RPMI7951 (cell line): ENCODE data around the gene LETM1. TPM values are rescaled to one million over a fixed set of nuclear protein-coding genes. Genes with fewer than 3 reads are reported as not detected.

ENCODE experiments used
- DNase-seq: peaks from one replicate; pipeline ENCODE4 v3.0.0-alpha.2; 2012; ENCODE audit warnings: low read depth
- total RNA-seq: library from RNA; depleted of rRNA; stranded (reverse); fragments of >200 nt; shearing (Covaris generic); gene quantifications from 2 replicates; pipeline ENCODE4 v1.2.3, GENCODE V29; 2014; rRNA removed

Gene LETM1
- total RNA-seq: 14.9 and 23.2 TPM in 2 replicates

GRCh38 chr4:1856071-1856942 is at the start of gene LETM1:
Gene LETM1, minus strand, starts transcription at chr4:1856156. Its CDS starts 206 bp downstream, at chr4:1855950.
- peak; percentile 89 for DNase-seq

DNA sequence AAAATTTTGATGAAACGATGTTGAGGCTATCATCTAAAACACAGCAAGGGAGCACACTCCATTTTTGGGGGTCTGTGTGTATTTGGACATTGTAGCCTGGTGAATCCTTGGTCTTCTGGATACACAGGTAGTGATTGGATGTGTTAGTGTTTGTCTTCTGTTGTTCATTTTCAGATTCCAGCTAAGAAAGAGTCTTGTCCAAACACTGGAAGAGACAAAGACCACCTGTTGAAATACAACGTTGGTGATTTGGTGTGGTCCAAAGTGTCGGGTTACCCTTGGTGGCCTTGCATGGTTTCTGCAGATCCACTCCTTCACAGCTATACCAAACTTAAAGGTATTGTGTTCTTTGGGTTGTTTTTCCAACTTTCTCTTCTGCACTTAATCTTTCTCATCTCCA is 48.1 kb upstream of the LETM1 start:
- no peak for DNase-seq

DNA sequence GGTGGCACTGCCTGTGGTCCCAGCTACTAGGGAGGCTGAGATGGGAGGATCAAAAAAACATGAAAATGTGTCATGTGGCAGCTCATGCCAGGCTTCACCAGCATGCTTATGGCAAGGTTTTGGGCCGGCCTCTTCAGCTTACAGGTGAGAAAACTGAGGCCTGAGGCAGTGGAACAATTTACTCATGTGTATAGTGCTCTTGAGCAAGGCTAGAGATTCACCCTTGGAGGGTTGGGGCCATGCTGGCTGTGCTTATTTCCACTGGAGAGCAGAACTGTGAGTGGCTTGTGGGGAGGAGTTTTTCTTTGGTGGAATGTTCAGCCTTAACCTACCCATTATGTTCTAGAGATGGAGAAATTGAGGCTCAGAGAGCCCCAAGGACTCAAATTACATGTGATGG is 47.1 kb upstream of the LETM1 start:
- DNase-seq: no peak

DNA sequence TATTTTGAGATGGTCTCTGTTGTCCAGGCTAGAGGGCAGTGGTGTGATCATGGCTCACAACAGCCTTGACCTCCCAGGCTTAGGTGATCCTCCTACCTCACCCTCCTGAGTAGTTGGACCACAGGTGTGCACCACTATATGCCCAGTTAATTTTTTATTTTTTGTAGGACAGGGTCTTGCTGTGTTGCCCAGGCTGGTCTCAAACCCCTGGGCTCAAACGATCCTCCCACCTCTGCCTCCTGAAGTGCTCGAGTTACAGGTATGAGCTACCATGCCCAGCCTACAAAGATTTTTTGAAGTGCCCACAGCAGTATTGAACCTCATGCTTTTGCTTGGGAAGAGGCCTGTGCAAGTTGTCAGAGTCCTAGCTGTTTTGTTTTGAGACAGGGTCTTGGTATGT is 46.3 kb upstream of the LETM1 start:
- DNase-seq: no peak

GRCh38 chr4:1901127-1901526 is 45.2 kb upstream of the LETM1 start:
- DNase-seq: no peak

DNA sequence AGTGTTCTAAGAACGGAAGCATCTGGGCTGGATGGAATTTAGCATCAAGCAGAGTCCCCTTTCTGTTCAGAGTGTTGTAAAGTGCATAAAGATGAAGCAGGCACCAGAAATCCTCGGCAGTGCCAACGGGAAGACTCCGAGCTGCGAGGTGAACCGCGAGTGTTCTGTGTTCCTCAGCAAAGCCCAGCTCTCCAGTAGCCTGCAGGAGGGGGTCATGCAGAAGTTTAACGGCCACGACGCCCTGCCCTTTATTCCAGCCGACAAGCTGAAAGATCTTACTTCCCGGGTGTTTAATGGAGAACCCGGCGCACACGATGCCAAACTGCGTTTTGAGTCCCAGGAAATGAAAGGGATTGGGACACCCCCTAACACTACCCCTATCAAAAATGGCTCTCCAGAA is 44.7 kb upstream of the LETM1 start:
- no peak for DNase-seq

DNA sequence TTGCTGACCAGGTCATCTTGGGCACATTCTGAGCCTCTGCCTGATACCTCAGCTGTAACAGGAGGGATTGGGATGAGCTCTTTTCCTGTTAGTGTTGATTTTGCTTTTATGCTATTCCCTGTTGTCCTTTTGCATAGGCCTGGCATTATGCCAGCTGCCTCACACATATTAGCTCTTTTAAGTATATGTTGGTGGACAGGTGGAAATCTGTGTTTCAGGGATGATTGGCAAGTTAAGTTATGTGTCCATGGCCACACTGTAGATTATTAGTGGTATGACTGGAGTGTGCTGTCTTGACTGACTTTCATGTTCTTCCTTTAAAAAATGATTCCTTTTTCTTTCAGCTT is 44.1 kb upstream of the LETM1 start:
- no peak for DNase-seq

- peak; percentile 65 for DNase-seq
Observed at GRCh38 chr4:1899149-1900086, 43.5 kb upstream of the LETM1 start.

DNA sequence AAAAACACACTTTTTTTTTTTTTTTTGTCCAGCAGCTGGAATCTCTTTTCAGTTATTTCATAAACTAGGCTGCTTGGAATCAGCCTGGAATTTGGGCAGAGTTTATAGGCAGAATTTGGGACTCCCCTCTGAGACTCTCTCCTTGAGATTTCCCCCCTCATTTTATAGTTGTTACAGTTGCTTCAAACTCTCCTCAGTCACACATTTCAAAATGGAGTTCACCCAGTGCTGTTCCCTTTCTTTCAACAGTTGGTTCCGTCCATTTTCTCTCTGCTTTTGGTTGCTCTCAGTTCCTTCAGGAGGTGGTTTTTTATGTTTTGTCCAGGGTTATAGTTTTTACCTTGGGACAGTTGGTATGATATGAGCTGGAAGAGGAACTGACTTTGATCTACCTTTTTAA is 42.7 kb upstream of the LETM1 start:
- no peak for DNase-seq

GRCh38 chr4:1898007-1898406 is 42.1 kb upstream of the LETM1 start:
- DNase-seq: no peak

DNA sequence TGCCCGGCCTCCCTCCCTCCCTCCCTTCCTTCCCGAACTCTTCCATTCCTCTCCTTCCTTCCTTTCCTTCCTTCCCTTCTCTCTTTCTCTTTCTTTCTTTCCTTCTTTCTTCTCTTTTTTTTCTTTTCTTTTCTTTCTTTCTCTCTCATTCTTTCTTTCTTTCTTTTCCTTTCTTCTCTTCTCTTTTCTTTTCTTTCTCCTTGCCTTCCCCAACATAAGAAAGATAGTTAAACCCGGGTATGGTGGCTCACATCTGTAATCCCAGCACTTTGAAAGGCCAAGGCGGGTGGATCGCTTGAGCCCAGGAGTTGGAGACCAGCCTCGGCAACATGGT is 40.7 kb upstream of the LETM1 start:
- no peak for DNase-seq

DNA sequence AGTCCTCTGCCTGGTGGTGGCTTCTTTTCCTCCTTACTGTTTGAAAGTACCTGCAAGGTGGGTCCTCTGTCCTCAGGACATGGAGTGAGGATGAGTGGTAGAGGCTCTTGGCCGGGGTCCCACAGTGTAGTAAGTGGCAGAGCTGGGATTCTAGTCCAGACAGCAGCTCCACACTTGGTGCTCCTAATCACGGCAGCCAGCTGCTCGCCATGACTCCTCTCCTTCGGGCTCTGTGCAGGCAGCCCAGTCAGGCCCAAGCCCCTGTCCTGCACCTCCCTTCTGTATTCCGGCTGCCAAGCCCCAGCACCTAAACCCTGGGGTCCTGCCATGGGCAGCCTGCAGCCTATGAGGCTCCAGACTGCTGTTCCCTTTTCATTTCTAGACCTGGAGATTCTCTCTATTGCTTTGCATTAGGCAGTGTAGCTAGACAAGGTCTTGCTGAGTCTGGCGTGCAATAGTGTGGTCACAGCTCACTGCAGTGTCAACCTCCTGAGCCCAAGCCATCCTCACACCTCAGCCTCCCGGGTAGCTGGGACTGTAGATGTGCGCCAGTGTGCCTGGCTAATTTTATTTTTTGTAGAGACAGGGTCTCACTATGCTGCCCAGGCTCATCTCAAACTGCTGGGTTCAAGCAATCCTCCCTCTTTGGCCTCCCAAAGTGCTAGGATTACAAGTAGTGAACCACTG is 40.2 kb upstream of the LETM1 start:
- DNase-seq: no peak

DNA sequence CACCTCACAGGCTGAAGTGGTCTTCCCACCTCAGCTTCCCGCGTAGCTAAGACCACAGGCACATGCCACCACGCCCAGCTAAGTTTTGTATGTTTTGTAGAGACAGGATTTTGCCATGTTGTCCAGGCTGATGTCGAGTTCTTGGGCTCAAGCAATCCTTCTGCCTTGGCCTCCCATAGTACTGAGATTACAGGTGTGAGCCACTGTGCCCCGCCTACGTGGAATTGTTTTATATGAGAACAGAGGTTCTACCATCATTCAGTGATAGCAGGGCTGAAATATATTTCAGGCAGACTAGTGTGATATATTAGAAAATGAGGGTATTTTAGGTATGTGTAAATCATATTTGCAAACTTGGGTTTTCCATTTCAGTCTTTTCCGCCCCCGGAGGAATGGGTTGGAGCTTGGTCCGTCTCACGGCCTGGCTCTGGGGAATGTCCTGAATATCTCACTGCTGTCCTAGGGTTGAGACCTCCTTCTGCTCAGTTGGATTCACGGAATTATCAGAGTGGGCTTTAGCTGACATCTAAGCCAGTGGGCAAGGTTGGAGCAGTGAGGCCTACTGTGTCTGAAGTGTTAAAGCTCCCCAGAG is 35.1 kb upstream of the LETM1 start:
- DNase-seq: no peak

- DNase-seq: no peak
Observed at GRCh38 chr4:1887052-1887451, 31.1 kb upstream of the LETM1 start.

GRCh38 chr4:1885414-1885813 is 29.5 kb upstream of the LETM1 start:
- DNase-seq: no peak

- DNase-seq: no peak
Observed at GRCh38 chr4:1883583-1883982, 27.6 kb upstream of the LETM1 start.

GRCh38 chr4:1882850-1883271 is 26.9 kb upstream of the LETM1 start:
- no peak for DNase-seq

DNA sequence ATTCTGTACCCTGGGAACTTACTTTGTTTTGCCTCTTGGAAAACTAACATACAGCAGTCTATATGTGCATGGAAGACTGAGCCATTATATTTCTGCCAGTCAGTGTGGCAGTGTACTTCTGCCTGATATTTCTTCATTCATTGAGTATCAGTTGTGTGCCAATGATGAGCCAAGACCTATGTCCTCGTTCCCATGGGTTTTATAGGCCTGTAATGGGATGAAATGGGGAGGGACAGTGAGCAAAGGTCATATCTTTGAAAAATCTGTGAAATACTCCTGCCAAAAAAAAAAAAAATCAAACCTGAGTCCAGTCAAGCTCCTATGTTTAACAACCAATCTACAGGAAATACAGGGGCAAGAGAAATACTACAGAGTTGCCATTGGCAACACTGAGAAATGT is 24.4 kb upstream of the LETM1 start:
- no peak for DNase-seq

DNA sequence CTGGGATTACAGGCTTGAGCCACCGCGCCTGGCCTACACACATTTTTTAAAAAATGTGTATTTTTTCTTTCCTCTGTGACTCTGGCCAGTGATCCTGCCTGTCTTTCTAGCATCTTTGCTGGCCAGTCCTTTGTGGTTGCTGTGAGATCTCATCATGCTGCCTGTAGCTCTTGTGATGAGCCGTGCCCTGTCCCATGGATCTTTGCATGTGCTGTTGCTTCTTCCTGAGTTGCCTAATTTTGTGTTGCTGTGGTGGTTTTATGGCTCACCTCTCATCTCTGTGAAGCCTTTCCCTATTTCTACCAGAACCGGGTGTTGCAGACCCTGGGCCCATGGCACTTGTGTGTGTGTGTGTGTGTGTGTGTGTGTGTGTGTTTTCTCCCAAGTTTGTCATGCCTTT is 23.5 kb upstream of the LETM1 start:
- no peak for DNase-seq

DNA sequence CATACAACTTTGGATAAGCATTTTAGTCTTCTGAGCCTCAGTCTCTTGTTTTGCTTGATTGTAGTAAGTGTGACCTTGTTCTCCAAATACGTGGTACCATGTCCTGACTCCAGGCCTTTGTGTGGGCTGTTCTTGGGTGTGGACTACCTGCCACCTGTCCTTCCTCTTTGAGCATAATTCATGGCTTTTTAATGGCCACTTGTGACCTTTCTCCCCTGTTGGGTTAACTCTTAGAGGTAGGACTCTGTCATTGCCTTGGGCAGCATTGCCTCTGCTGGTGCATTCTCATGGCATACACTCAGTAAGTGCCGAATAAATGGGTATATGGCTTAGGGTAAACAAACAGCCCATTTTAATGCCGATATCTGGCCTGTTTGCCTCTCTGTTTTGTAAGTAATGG is 18.2 kb upstream of the LETM1 start:
- DNase-seq: no peak

DNA sequence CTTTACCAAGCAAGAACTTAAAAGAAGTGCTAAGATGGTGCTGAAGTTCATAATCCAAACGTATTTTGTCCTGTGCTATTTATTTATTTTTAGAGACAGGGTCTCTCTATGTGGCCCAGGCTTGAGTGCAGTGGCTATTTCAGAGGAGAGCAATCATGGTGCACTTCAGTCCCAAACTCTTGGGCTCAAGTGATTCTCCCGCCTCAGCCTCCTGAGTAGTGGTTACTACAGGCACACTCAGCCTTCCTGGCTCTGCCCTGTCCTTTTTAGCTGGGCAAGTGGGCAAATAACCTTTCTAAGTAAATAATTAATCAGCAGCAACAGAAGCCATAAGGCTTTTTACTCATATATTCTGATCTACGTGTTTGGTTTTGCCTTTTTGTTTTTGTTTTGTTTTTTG is 17.8 kb upstream of the LETM1 start:
- no peak for DNase-seq

GRCh38 chr4:1873291-1873690 is 17.3 kb upstream of the LETM1 start:
- DNase-seq: no peak
